SK-N-MC (cell line): ENCODE data around the gene SLC6A7.

Source experiments
- DNase-seq: peaks from one replicate; pipeline ENCODE4 v3.0.0-alpha.2; 2011; ENCODE audit warnings: low read depth, low spot score
- H3K27ac ChIP-seq: fragments of 200-600 bp; sonication (generic); 2 replicates; pipeline ENCODE4 v1.5.1; 2016; ENCODE audit warnings: mixed run types
- H3K36me3 ChIP-seq: fragments of 200-600 bp; sonication (generic); 2 replicates; pipeline ENCODE4 v1.6.1; 2017; ENCODE audit warnings: antibody characterized with exemption, low read length, mixed read lengths; ENCODE audit not compliant: insufficient read depth
- H3K4me3 ChIP-seq: fragments of 200-600 bp; sonication (generic); 2 replicates; pipeline ENCODE4 v1.5.1; 2016
- H3K9ac ChIP-seq: fragments of 200-600 bp; sonication (generic); 2 replicates; pipeline ENCODE4 v1.8.0; 2017; ENCODE audit warnings: mixed run types, mixed read lengths; ENCODE audit not compliant: insufficient read length
- H3K9me3 ChIP-seq: fragments of 200-600 bp; sonication (generic); 2 replicates; pipeline ENCODE4 v1.6.1; 2017; ENCODE audit warnings: low read depth, mild to moderate bottlenecking, antibody characterized with exemption, low read length, moderate library complexity, mixed read lengths
- EZH2 ChIP-seq: fragments of 200-600 bp; sonication (generic); IDR thresholded peaks from one replicate; pipeline ENCODE4 v1.6.1; 2017; ENCODE audit warnings: antibody characterized with exemption
- FOXP2 ChIP-seq: optimal IDR thresholded peaks from 2 replicates; pipeline ENCODE3; 2011; ENCODE audit warnings: mild to moderate bottlenecking, moderate library complexity; ENCODE audit not compliant: insufficient read depth; ENCODE audit errors: extremely low read length, control extremely low read depth
- POLR2AphosphoS5 ChIP-seq: IDR thresholded peaks from 2 replicates; pipeline ENCODE4 v1.6.1; 2012; ENCODE audit warnings: mild to moderate bottlenecking, low read depth, low read length, borderline replicate concordance

Gene SLC6A7

GRCh38 chr5:150153957-150154617 lies 35.8 kb upstream of the SLC6A7 start:
- peak overlapping the region; percentile 68 for H3K4me3 ChIP-seq

GRCh38 chr5:150154618-150155128 lies 35.2 kb upstream of the SLC6A7 start:
- Histone ChIP-seq H3K27ac (peak overlapping the region; percentile 55; the same call in 1 of the 2 replicates), H3K36me3 (no peaks in the 10 kb centered on the region), H3K4me3 (peak overlapping the region; percentile 68), H3K9ac (peak overlapping the region; percentile 26), H3K9me3 (no peaks in the 10 kb centered on the region)
- TF ChIP-seq EZH2 (no peak), POLR2AphosphoS5 (no peak), FOXP2 (no peak)
- no peak for DNase-seq

More at GRCh38 chr5:150153957-150154617, 35.8 kb upstream of the SLC6A7 start:
- Histone ChIP-seq H3K9ac (no peak overlapping the region), H3K36me3 (no peaks in the 10 kb centered on the region), H3K9me3 (no peaks in the 10 kb centered on the region), H3K27ac (peak overlapping the region; percentile 55; the same call in 1 of the 2 replicates)
- DNase-seq = no peak
- TF ChIP-seq POLR2AphosphoS5 = no peak
- TF ChIP-seq FOXP2 = no peak
- TF ChIP-seq EZH2 = no peak

- DNase-seq = no peak
- no peaks in the 10 kb centered on the region for H3K9me3 ChIP-seq
- H3K4me3 ChIP-seq = peak within 1 kb of the TSS; percentile 68
- TF ChIP-seq EZH2 (no peak), POLR2AphosphoS5 (0 out of 2 replicates have a peak, but pooled peaks have one; percentile 43)
- peak within 1 kb of the TSS; percentile 26 for H3K9ac ChIP-seq
- no peaks in the 10 kb centered on the region for H3K36me3 ChIP-seq
- peak within 1 kb of the TSS; percentile 79 for H3K27ac ChIP-seq
Observed at GRCh38 chr5:150155258-150156026, 34.4 kb upstream of the SLC6A7 start, which contains the start of gene PDGFRB. Gene PDGFRB, minus strand, starts transcription at chr5:150155845. Its CDS starts 18,798 bp downstream, at chr5:150137047.

- peak overlapping the region; percentile 68 for H3K4me3 ChIP-seq
- TF ChIP-seq POLR2AphosphoS5 (0 out of 2 replicates have a peak, but pooled peaks have one; percentile 1), FOXP2 (no peak)
- no peak for DNase-seq
- H3K9ac ChIP-seq = no peak overlapping the region
- peak overlapping the region; percentile 79 for H3K27ac ChIP-seq
- H3K9me3 ChIP-seq = no peaks in the 10 kb centered on the region
- H3K36me3 ChIP-seq = no peaks in the 10 kb centered on the region
Observed at GRCh38 chr5:150156027-150156368, 33.9 kb upstream of the SLC6A7 start.

- TF ChIP-seq FOXP2 = no peak
- no peak for TF ChIP-seq POLR2AphosphoS5
- no peak for TF ChIP-seq EZH2
- no peaks in the 10 kb centered on the region for H3K9me3 ChIP-seq
- H3K9ac ChIP-seq = no peak overlapping the region
- no peak overlapping the region for H3K4me3 ChIP-seq
- no peak for DNase-seq
- H3K36me3 ChIP-seq = no peaks in the 10 kb centered on the region
- peak overlapping the region; percentile 79 for H3K27ac ChIP-seq
Observed at GRCh38 chr5:150156540-150156939, 33.3 kb upstream of the SLC6A7 start.

- no peak overlapping the region for H3K9ac ChIP-seq
- no peaks in the 10 kb centered on the region for H3K9me3 ChIP-seq
- H3K36me3 ChIP-seq = no peaks in the 10 kb centered on the region
- TF ChIP-seq EZH2 (no peak), POLR2AphosphoS5 (no peak), FOXP2 (no peak)
- peak overlapping the region; percentile 58 for H3K27ac ChIP-seq
- no peak overlapping the region for H3K4me3 ChIP-seq
- DNase-seq = no peak
Observed at GRCh38 chr5:150157168-150157567, 32.7 kb upstream of the SLC6A7 start.

GRCh38 chr5:150158170-150158949 lies 31.5 kb upstream of the SLC6A7 start:
- no peak for TF ChIP-seq POLR2AphosphoS5
- TF ChIP-seq EZH2 = no peak
- no peak for TF ChIP-seq FOXP2

GRCh38 chr5:150159031-150159430 lies 30.8 kb upstream of the SLC6A7 start:
- no peak for TF ChIP-seq EZH2
- TF ChIP-seq POLR2AphosphoS5 = no peak
- TF ChIP-seq FOXP2 = no peak
- DNase-seq = no peak
- H3K4me3 ChIP-seq = no peak overlapping the region
- H3K27ac ChIP-seq = no peak overlapping the region
- H3K36me3 ChIP-seq = no peaks in the 10 kb centered on the region
- no peaks in the 10 kb centered on the region for H3K9me3 ChIP-seq
- H3K9ac ChIP-seq = no peak overlapping the region

More at GRCh38 chr5:150158170-150158949, 31.5 kb upstream of the SLC6A7 start:
- no peak overlapping the region for H3K4me3 ChIP-seq
- no peaks in the 10 kb centered on the region for H3K9me3 ChIP-seq
- no peak overlapping the region for H3K9ac ChIP-seq
- no peak overlapping the region for H3K27ac ChIP-seq
- no peak for DNase-seq
- no peaks in the 10 kb centered on the region for H3K36me3 ChIP-seq
